ENCODE data around the gene MSLN. TPM values are rescaled to one million over a fixed set of nuclear protein-coding genes. Genes with fewer than 3 reads are reported as not detected.

The MSLN gene
- total and polyA plus RNA-seq, 2 donors (not counting 3 experiments of a cell fraction or from before 2014, with no cell fraction given) = not detected

- ChIA-PET CTCF (no interaction called here), POLR2A (no interaction called here)
- H3K79me2 ChIP-seq (ENCODE audit: control insufficient read depth, insufficient read depth, low read length) = no peaks in the 10 kb centered on the region
- H3K9me3 ChIP-seq (replicated peaks; ENCODE audit: control insufficient read depth, insufficient read depth, low read length) = no peaks in the 10 kb centered on the region
- no peak overlapping the region for H2AFZ ChIP-seq (ENCODE audit: low read depth, low read length)
- H3K9ac ChIP-seq (replicated peaks; ENCODE audit: extremely low read depth, insufficient read depth, low read length) = no peak overlapping the region
- no peaks in the 10 kb centered on the region for H3K36me3 ChIP-seq (ENCODE audit: control insufficient read depth in 2 of 2, extremely low read depth in 1 of 2, insufficient read depth in 2 of 2, low read length in 2 of 2)
- H3K4me1 ChIP-seq (ENCODE audit: control insufficient read depth, extremely low read depth, insufficient read depth, low read length) = no peaks in the 10 kb centered on the region
- TF ChIP-seq GATA2 (IDR thresholded peaks at IDR 0.05; ENCODE audit: insufficient read depth, insufficient read length, low read depth, low read length) = no peak
- TF ChIP-seq MAX (IDR thresholded peaks at IDR 0.05; ENCODE audit: insufficient read depth, insufficient read length) = no peak
- TF ChIP-seq MYC (IDR thresholded peaks at IDR 0.05; ENCODE audit: low read depth, low read length) = no peak
- TF ChIP-seq POLR2A (IDR thresholded peaks at IDR 0.05; ENCODE audit: low read depth, low read length) = no peak
- TF ChIP-seq FOS (IDR thresholded peaks at IDR 0.05; ENCODE audit: borderline replicate concordance, insufficient read depth, low read length) = no peak
- TF ChIP-seq CTCF (IDR thresholded peaks at IDR 0.05; ENCODE audit: extremely low read depth in 1 of 2, insufficient read depth in 1 of 2, low read depth in 1 of 2, low read length in 2 of 2) = no peak
- TF ChIP-seq POLR2AphosphoS5 (IDR thresholded peaks at IDR 0.05; ENCODE audit: insufficient read depth, low read depth, low read length) = no peak
- TF ChIP-seq JUN (IDR thresholded peaks at IDR 0.05; ENCODE audit: borderline replicate concordance, insufficient read depth, insufficient read length, low read depth) = no peak
- no peak for TF ChIP-seq EZH2 (IDR thresholded peaks at IDR 0.05; ENCODE audit: borderline replicate concordance, low read depth, low read length, severe bottlenecking)
- no peak for FAIRE-seq
- DNase-seq (ENCODE audit: low read depth, low spot score) = no peak
- H3K4me3 ChIP-seq (replicated peaks in 1 of 3; ENCODE audit: insufficient read depth in 1 of 3, low read depth in 1 of 3, low read length in 3 of 3) = no peak overlapping the region
- BruUV-seq (replicated peaks) = no TSS peak
- H4K20me1 ChIP-seq (replicated peaks; ENCODE audit: control insufficient read depth, extremely low read depth, insufficient read depth, low read length) = no peaks in the 10 kb centered on the region
- H3K9me1 ChIP-seq (replicated peaks; ENCODE audit: control insufficient read depth, extremely low read depth, insufficient read depth, low read length) = no peaks in the 10 kb centered on the region
- dilution Hi-C loops (cut with MboI; ENCODE audit: extremely low pct_ligation_motif_present, low sequenced_read_pairs) = no loop called here
- intact Hi-C loops (cut with micrococcal nuclease) = no loop called here
- H3K4me2 ChIP-seq (ENCODE audit: insufficient read depth, low read length) = no peak overlapping the region
- no peak overlapping the region for H3K27ac ChIP-seq (ENCODE audit: insufficient read depth, low read depth, low read length)
- no peaks in the 10 kb centered on the region for H3K27me3 ChIP-seq (ENCODE audit: control insufficient read depth in 2 of 2, insufficient read depth in 2 of 2, low read length in 2 of 2)
Measured at GRCh38 chr16:779561-779960, 19.0 kb downstream of the MSLN start.

Data from endothelial cell of umbilical vein (primary cell).